CD4-positive, alpha-beta T cell treated with Interleukin-15 for 1 hour (primary cell): ENCODE data around the gene CENPC.
"Not testable (repeated sequence)": the region's sequence is repeated elsewhere in the genome, so short reads cannot be mapped to it uniquely, and the experiment has no call there.

ENCODE experiments used
- DNase-seq: peaks from one replicate; pipeline ENCODE4 v3.0.0-alpha.2; 2020

Gene CENPC

GRCh38 chr4:67545199-67546003 lies at the start of gene CENPC:
CENPC (minus strand) TSS chr4:67545503; CDS start chr4:67545355, 148 bp downstream.
- DNase-seq: peak; percentile 94

- DNase-seq: no peak
These were observed 48.5 kb upstream of the CENPC start for GRCh38 chr4:67593741-67594175.

DNA sequence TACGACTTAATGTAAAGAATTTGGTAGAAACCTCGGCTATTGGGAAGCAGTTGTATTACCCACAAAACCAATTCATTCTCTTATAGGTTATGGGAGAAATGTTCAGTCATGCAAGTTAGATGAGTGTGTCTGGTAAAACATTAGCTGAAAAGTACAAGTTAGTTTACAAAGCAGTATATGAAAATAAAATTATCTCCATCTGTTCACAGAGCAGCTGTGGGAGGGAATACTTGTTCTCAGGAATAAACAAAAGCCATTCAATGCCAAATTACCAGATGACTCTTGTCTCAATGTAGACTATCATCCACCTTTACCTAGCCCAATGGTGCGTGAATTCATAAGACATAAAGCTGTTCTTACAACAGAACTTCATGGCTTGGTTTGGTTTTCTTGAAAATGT lies 41.9 kb upstream of the CENPC start:
- no peak for DNase-seq

GRCh38 chr4:67584496-67584895 lies 39.2 kb upstream of the CENPC start:
- DNase-seq: no peak

DNA sequence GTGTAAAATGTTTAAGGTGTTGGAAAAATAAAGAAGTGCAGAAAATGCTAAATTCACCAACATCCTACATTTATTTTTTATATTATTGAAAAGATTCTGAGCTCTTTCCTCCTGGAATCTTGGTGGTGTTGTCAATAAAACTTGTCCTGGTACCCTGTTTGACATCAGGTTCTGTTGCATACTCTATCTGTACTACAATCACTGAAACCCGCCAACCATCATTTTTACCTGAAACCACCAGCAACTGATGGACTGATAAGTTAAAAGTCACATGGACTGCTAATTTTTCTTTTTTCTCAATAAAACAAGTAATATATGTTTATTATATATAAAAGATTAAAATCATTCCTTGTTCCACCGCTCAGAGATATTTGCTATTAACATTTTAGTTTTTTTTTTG lies 36.6 kb upstream of the CENPC start:
- no peak for DNase-seq

DNA sequence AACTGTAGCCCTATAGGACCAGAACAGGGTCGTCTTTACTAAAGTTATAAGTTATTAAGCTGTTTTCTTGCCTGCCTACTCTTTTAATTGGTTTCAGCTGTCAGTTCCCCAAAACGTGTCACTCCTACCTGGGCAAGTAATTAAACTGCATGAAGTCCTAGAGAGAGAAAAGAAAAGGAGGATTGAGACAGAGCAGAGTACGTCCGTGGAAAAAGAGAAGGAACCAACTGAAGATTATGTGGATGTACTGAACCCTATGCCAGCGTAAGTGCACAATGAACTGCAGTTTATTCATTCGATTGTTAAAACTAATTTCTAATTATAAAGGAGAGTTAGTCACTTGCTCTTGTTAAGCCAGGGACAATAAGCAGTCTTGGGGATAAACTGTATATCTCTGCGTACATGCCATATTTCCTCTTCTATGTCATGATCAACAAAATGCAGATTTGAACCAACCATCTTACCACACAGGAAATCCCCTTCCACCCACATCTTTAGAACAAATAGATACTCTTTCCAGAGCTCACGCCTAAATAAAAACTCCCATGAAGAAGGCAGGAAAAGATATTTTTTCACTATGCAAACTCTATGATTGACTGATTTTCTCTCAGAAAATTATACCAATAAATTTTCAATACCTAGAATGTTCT lies 36.0 kb upstream of the CENPC start:
- DNase-seq: no peak

- DNase-seq: no peak
These were observed 35.3 kb upstream of the CENPC start for GRCh38 chr4:67580577-67580976.

- DNase-seq: no peak
These were observed 31.2 kb upstream of the CENPC start for GRCh38 chr4:67576538-67576937.

DNA sequence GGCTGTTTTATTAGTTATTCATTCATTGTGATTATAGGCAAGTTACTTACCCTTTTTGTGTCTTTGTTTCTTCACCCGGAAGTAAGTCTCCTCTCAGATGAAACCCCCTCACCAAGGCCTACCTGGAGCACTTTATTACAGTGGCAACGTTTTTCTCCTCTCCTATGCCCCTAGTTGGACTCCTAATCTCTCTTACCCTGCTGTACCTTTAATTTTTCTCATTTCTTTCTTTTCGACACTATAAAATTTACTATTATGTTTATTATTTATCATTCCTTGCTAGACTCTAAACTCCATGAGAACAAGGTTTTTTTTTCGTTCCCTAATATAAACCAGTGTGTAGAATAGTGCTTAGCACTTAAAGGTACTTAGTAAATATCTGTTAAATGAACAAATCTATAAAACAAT lies 30.8 kb upstream of the CENPC start:
- no peak for DNase-seq

DNA sequence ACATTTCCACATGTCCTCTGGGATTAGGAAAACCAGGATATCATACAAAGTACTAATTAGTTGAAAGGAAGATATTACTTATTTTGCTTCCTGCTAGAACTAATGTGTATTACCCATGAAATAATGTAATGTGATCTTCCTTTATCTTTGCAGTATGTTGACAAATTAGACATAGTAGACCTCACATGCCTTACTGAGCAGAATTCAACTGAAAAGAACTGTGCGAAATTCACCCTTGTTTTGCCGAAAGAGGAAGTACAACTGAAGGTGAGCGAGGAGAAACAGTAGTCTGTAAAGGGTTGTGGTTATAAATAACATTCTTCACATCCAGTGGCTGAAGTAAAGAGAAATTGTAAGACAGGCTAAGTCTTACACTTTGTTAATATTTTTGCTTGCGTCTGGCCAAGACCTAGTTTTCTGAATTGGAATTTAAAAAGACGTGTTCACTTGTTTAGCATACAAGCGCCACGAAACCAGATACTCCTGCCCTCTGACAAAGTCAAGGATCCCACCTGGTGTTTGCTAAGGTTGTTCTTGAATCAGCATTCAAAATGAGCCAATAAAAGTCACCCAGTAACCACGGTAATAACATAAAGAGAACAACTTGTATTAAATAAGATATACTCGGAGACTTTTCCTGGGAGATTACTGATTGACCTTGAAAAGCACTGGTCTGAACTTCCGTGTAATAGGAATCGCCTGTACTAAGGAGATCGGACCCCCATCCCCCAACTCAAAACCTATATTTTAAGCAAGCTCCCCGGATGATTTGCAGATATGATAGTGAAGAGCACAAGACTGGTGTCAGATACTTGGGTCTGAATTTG lies 30.1 kb upstream of the CENPC start:
- no peak for DNase-seq

DNA sequence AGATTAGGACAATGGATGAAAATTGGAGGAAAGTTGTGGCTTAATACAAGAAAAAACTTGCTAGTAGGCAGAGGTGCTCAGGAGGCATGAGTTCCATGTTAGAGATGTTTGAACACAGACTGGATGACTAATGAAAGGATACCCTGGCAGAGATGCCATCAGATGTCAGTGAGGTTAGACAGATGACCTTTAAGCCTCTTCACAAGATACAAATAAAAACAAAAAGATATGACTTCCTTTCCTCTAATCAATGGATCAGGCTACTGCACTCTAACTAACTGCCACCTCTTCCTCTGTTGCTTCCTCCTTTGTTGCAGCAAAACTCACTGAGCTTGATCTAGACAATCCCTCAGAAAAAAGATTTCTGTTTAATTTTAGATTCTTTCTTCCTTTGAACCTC lies 27.9 kb upstream of the CENPC start:
- DNase-seq: no peak

DNA sequence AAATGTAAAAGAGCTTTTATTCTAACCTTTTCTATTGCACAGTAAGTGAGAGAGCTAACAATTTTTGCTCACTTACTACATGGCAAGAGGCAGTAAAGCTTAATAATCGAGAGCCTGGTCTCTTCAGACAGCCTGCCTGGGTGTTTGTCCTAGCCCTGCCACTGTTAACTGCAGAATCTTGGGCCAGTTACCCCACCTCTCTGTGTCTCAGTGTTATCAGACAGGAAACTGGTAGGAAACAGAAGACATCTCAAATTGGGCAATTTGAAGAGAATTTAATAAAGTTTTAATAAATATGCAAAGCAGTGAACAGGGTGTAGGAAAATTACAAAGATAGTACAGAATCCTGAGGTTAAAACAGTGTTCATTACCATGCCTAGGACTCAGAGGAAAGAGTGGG lies 26.7 kb upstream of the CENPC start:
- DNase-seq: no peak

- DNase-seq: no peak
These were observed 25.2 kb upstream of the CENPC start for GRCh38 chr4:67570537-67570936.

- DNase-seq: no peak
These were observed 23.5 kb upstream of the CENPC start for GRCh38 chr4:67568820-67569219.

DNA sequence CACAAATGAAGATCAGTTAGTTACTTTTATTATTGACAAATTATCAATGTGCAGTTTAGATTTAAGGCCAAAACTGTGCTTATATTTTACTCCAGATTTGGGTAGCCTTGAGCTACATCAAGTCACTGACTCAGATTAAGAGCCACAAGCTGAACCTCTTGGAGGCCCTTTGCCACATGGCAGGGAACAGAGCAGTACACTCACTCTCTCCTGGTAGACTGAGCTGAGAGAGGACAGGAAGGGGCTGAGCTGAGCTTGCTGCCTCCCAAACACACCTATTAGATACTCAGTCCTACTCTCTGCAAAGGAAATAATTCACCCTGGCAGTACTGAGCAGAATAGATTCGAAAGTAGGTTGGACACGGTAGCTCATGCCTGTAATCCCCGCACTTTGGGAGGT lies 21.0 kb upstream of the CENPC start:
- DNase-seq: no peak

GRCh38 chr4:67565284-67565683 lies 20.0 kb upstream of the CENPC start:
- no peak for DNase-seq

DNA sequence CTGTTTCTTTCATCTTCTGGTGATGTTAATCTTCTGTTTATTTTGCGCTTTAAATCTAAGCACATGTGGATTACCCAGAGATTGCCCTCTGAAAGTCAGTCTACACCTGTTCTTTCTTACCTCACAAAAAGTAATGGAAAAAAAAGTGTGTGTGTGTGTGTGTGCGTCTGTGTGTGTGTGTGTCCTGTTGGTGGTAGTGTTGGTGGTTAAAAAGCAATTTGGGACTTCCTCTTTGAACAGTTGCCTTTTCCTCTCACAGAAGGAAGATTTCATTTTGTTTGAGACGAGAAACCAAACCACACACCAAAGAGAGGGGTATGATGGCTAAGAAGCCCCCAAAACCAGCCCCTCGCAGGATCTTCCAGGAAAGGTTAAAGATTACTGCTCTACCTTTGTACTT lies 13.2 kb upstream of the CENPC start, which contains the start of gene STAP1:
STAP1 (plus strand) TSS at position 235 of the 400 bp plus-strand sequence; CDS start at position 318, 83 bp downstream.
- peak; percentile 55 for DNase-seq

- no peak for DNase-seq
These were observed 11.1 kb upstream of the CENPC start for GRCh38 chr4:67556436-67556835.

DNA sequence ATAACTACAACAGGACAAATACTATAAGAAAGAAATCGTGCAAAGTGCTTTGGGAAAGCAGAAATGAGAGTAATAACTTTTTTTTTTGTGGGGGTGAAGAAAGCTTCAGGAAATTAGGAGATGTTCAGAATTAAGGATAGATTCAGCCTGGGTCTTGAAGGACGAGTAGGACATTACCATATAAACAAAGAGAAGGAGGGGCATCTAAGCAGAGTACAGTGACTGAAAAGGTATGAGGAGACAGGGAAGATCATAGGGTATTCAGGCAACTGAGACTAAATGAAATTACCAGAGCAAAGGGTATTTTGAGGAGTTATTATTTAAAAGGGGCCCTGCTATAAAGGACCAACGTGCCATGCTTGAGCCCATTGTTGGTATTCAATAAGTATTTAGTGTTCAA lies 10.1 kb upstream of the CENPC start:
- DNase-seq: no peak

DNA sequence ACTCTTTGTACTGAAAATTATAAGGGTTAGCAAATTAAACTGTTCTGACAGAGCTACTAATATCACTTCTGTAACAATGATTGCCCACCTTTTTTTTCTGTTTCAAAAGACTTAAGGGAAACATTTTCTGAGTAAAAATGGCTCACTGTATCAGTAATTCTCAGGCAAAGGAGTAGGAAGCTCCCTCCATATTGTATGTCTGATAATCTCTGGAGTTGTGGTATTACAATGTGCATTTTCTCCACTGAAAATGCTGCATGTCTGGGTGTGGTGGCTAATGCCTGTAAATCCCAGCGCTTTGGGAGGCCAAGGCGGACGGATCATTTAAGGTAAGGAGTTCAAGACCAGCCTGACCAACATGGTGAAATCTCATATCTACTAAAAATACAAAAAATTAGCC lies 8.8 kb upstream of the CENPC start:
- no peak for DNase-seq

DNA sequence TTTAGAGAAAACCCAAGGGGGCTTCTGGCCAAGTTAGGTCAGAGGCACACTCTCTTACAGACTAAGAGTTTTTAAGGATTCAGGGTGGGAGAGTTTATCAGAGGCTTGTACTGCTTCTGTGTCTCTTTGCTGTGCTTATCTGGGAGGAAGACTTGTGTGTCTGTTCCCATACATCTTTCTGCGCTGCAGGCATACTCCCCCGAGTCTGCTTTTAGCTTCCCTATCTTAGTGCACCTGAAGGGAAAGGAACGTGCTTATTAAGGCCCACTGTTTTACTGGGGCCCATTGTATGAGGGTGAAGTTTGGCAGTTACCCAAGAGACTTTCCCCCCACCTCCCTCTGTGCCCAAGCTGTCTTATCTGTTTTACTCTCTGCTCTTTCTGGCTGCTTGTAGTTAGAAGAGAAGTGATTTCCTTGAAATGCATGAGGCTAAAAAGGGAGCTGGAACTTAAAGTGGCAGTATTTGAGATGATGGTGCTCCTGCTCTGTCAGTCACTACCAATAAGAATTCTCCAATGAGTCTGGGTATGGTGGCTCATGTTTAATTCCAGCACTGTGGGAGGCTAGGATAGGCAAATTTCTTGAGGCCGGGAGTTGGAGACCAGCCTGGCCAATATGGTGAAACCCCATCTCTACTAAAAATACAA lies 7.0 kb upstream of the CENPC start:
- not testable (repeated sequence) for DNase-seq

DNA sequence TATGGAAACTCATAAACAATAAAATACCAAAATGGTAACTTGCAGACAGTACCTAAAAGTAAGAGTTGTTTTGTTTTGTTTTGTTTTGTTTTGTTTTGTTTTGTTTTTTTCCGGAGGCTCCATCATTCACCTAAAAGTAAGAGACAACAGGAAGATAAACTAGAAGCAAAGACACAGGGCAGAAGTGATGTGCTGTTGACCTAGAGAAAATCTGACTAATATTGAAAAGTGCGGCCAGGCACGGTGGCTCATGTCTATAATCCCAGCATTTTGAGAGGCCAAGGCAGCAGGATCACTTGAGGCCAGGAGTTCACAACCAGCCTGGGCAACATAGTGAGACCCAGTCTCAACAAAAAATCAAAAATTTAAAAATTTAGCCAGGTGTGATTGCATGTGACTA lies 5.6 kb upstream of the CENPC start:
- DNase-seq: no peak

DNA sequence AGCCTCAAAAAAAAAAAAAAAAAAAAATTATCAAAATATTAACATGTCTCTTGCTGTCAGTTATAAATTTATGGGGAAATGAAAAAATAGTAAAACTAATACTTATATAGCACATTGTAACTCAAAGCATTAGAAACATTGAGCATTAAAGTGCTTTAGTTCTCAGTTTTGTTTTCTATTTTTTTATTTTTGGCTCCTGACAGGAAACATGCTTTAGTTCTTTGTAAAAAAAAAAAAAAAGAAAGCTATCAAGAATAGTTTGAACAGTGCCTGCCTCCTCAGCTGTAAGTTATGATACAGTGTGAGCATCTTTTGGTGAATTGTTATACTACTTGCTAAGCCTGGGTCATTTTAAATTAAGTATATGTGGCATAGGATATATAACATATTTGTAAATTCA lies 5.1 kb upstream of the CENPC start:
- DNase-seq: no peak
